Measurements from ENCODE around the gene PACRG. TPM values are rescaled to one million over a fixed set of nuclear protein-coding genes. Genes with fewer than 3 reads are reported as not detected.

PACRG gene
- total and polyA plus RNA-seq, 2 of the 8 experiments (the other 6 are each of a cell fraction or from before 2014, with no cell fraction given): 0.44 to 0.54 TPM

GRCh38 chr6:163232015-163232523 lies 504.3 kb downstream of the PACRG start (continued):
- TF ChIP-seq CHD2 (IDR thresholded peaks at IDR 0.05; ENCODE audit: low read length) (no peak), CEBPB (IDR thresholded peaks at IDR 0.05; ENCODE audit: low read depth, low read length) (no peak), MAFK (IDR thresholded peaks at IDR 0.05; ENCODE audit: low read depth, low read length) (no peak), NRF1 (IDR thresholded peaks at IDR 0.05; ENCODE audit: low read depth, low read length) (no peak), SP4 (IDR thresholded peaks at IDR 0.05; ENCODE audit: low read length) (no peak), TAF1 (IDR thresholded peaks at IDR 0.05; ENCODE audit: low read depth, low read length) (no peak), CTBP2 (IDR thresholded peaks at IDR 0.05; ENCODE audit: borderline replicate concordance, insufficient read depth, insufficient read length, low read length) (no peak), ASH2L (IDR thresholded peaks at IDR 0.05; ENCODE audit: low read length) (no peak), SP2 (IDR thresholded peaks at IDR 0.05; ENCODE audit: low read length) (no peak), CHD1 (IDR thresholded peaks at IDR 0.05; ENCODE audit: low read depth, low read length) (no peak), POLR2AphosphoS5 (IDR thresholded peaks at IDR 0.05; ENCODE audit: low read depth, low read length) (no peak), GTF2F1 (IDR thresholded peaks at IDR 0.05; ENCODE audit: borderline replicate concordance, low read depth, low read length) (no peak)
